Fibroblast of the aortic adventitia (primary cell): Measurements from ENCODE around the gene AHNAK2. TPM values are rescaled to one million over a fixed set of nuclear protein-coding genes. Genes with fewer than 3 reads are reported as not detected.

Source experiments
- DNase-seq: peaks from one replicate; pipeline ENCODE4 v3.0.0-alpha.2; 2010; ENCODE audit warnings: low read depth
- H3K4me3 ChIP-seq: 2 replicates; pipeline ENCODE4 v1.5.1; 2011; ENCODE audit warnings: low read depth, mild to moderate bottlenecking, control low read depth, low read length, moderate library complexity
- CTCF ChIP-seq: IDR thresholded peaks from 2 replicates; pipeline ENCODE4 v1.5.1; 2011; ENCODE audit warnings: mild to moderate bottlenecking, low read length, control low read depth, inconsistent platforms; ENCODE audit not compliant: insufficient read depth
- total RNA-seq: library from RNA; depleted of rRNA; stranded (reverse); fragments of >200 nt; gene quantifications from 2 replicates; pipeline ENCODE4 v1.2.3, GENCODE V29; 2012; ENCODE audit warnings: low replicate concordance

Gene AHNAK2
- total RNA-seq, 1 donor, result 164 TPM

- peak overlapping the region; percentile 58 for H3K4me3 ChIP-seq
- TF ChIP-seq CTCF, result peak; percentile 79
- DNase-seq, result peak; percentile 82
Observed at GRCh38 chr14:104932676-104933631, 45.2 kb downstream of the AHNAK2 start.

GRCh38 chr14:104931771-104932675 lies 46.2 kb downstream of the AHNAK2 start:
- DNase-seq, result no peak
- no peak for TF ChIP-seq CTCF
- H3K4me3 ChIP-seq, result peak overlapping the region; percentile 58

GRCh38 chr14:104931304-104931770 lies 46.8 kb downstream of the AHNAK2 start:
- no peak for DNase-seq
- no peak overlapping the region for H3K4me3 ChIP-seq
- TF ChIP-seq CTCF, result no peak

- no peak for TF ChIP-seq CTCF
- no peak for DNase-seq
- H3K4me3 ChIP-seq, result no peak overlapping the region
Observed at GRCh38 chr14:104930526-104931303, 47.5 kb downstream of the AHNAK2 start.

GRCh38 chr14:104929268-104930230 lies 48.6 kb downstream of the AHNAK2 start:
- no peak for TF ChIP-seq CTCF
- H3K4me3 ChIP-seq, result no peak overlapping the region
- no peak for DNase-seq
